Keratinocyte (primary cell): Measurements from ENCODE around the gene PPRC1. TPM values are rescaled to one million over a fixed set of nuclear protein-coding genes. Genes with fewer than 3 reads are reported as not detected.

ENCODE experiments used
- DNase-seq: peaks from one replicate; pipeline ENCODE4 v3.0.0-alpha.2; 2011; ENCODE audit warnings: low read depth, missing footprints, low spot score
- FAIRE-seq: peaks from 2 replicates; lab custom pipeline; 2011; peaks lifted over from hg19 to GRCh38; lab: Jason Lieb, UNC
- H2AFZ ChIP-seq: 2 replicates; pipeline ENCODE4 v1.6.0; 2012; ENCODE audit warnings: low read length, control low read depth, inconsistent platforms; ENCODE audit not compliant: control insufficient read depth
- H3K27ac ChIP-seq: 2 replicates; pipeline ENCODE4 v1.5.1; 2011; ENCODE audit warnings: low read length; ENCODE audit not compliant: control insufficient read depth, insufficient read depth
- H3K27me3 ChIP-seq: 3 replicates; pipeline ENCODE4 v1.6.0; 2011; ENCODE audit warnings: low read length; ENCODE audit not compliant: control insufficient read depth, insufficient read depth; ENCODE audit errors: extremely low read depth
- H3K36me3 ChIP-seq, 2 experiments: 2 replicates in 1 of 2; 3 replicates in 1 of 2; pipeline ENCODE4 v1.5.1; 2011; ENCODE audit warnings: low read length in 2 of 2, mild to moderate bottlenecking in 1 of 2; ENCODE audit not compliant: control insufficient read depth in 2 of 2, insufficient read depth in 2 of 2; ENCODE audit errors: extremely low read depth in 1 of 2
- H3K4me1 ChIP-seq: 3 replicates; pipeline ENCODE4 v1.5.1; 2011; ENCODE audit warnings: low read length; ENCODE audit not compliant: control insufficient read depth, insufficient read depth; ENCODE audit errors: extremely low read depth
- H3K4me2 ChIP-seq: 3 replicates; pipeline ENCODE4 v1.6.0; 2011; ENCODE audit warnings: low read depth, low read length; ENCODE audit not compliant: control insufficient read depth, insufficient read depth; ENCODE audit errors: extremely low read depth
- H3K4me3 ChIP-seq, 3 experiments: fragments of 200-600 bp in 1 of 3; sonication (generic) in 1 of 3; 2 replicates in 2 of 3; 3 replicates in 1 of 3; pipeline ENCODE4 v1.5.1; 2011 to 2016; ENCODE audit warnings: low read length in 3 of 3, mild to moderate bottlenecking in 3 of 3, control low read depth in 2 of 3, inconsistent platforms in 1 of 3, low read depth in 1 of 3, mixed read lengths in 1 of 3, mixed run types in 1 of 3, moderate library complexity in 1 of 3; ENCODE audit not compliant: control insufficient read depth in 2 of 3, insufficient read depth in 2 of 3; ENCODE audit errors: extremely low read depth in 1 of 3
- H3K79me2 ChIP-seq: 2 replicates; pipeline ENCODE4 v1.6.0; 2012; ENCODE audit warnings: low read length; ENCODE audit not compliant: control insufficient read depth, insufficient read depth
- H3K9ac ChIP-seq: 3 replicates; pipeline ENCODE4 v1.6.0; 2011; ENCODE audit warnings: low read length; ENCODE audit not compliant: control insufficient read depth, insufficient read depth; ENCODE audit errors: extremely low read depth
- H3K9me1 ChIP-seq: 3 replicates; pipeline ENCODE4 v1.6.0; 2011; ENCODE audit warnings: low read length; ENCODE audit not compliant: control insufficient read depth, insufficient read depth; ENCODE audit errors: extremely low read depth
- H3K9me3 ChIP-seq: 2 replicates; pipeline ENCODE4 v1.5.1; 2012; ENCODE audit warnings: low read depth, low read length; ENCODE audit not compliant: control insufficient read depth
- H4K20me1 ChIP-seq: 3 replicates; pipeline ENCODE4 v1.6.0; 2011; ENCODE audit warnings: low read length; ENCODE audit not compliant: control insufficient read depth, insufficient read depth; ENCODE audit errors: extremely low read depth
- EZH2 ChIP-seq: IDR thresholded peaks from one replicate; pipeline ENCODE4 v1.6.1; 2012; ENCODE audit warnings: inconsistent platforms, mild to moderate bottlenecking, low read length, moderate library complexity
- dilution Hi-C: fragments of 300-500 bp; cut with MboI; formaldehyde crosslinking; loops from one replicate; pipeline ENCODE4 v1.7.0; 2020; ENCODE audit warnings: low sequenced_read_pairs; ENCODE audit not compliant: extremely low pct_ligation_motif_present
- polyA plus RNA-seq, 5 experiments: library from polyadenylated mRNA; depleted of rRNA in 3 of 5; stranded (reverse) in 3 of 5; stranded (forward) in 1 of 5; unstranded in 1 of 5; fragments of >200 nt; gene quantifications; 1 replicate in 1 of 5; 2 replicates in 3 of 5; 3 replicates in 1 of 5; pipeline versions ENCODE4 v1.2.1 to v1.2.3, GENCODE V29; 2011 to 2012; ENCODE audit warnings: missing spikeins in 2 of 5, low read depth in 1 of 5, low replicate concordance in 1 of 5
- TF ChIP-seq, protein P1 (sequence below), 3 experiments: IDR thresholded peaks in 1 of 3; conservative IDR thresholded peaks in 1 of 3; optimal IDR thresholded peaks in 1 of 3; 2 replicates in 2 of 3; 3 replicates in 1 of 3; pipeline versions ENCODE3 to v1.5.1; 2011; ENCODE audit warnings: low read length in 3 of 3, mild to moderate bottlenecking in 3 of 3, moderate library complexity in 2 of 3, control low read depth in 1 of 3, inconsistent platforms in 1 of 3; ENCODE audit not compliant: insufficient read depth in 2 of 3; ENCODE audit errors: extremely low read depth in 1 of 3

PPRC1 gene
- polyA plus RNA-seq, 1 donor (not counting 4 experiments of a cell fraction or from before 2014, with no cell fraction given) = 17.9 TPM

DNA sequence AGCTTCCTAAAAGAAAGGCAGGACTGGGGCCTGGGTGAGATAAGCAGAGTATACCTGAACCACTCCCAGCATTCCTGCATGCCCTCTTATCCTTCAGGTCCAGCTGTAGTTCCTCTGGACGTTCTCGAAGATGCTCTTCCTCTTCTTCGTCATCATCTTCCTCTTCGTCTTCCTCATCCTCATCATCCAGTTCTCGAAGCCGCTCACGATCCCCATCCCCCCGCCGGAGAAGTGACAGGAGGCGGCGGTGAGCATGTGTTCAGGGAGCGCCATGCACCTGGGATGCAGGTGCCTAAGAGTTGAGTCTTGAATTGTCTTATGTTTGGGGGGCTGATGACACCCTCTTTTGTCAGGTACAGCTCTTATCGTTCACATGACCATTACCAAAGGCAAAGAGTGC lies 15.4 kb downstream of the PPRC1 start:
- Histone ChIP-seq H2AFZ (no peak overlapping the region), H3K4me2 (no peak overlapping the region), H3K4me1 (peaks cover 23% of the 10 kb centered on the region), H3K9me3 (no peaks in the 10 kb centered on the region), H3K4me3 (no peak overlapping the region), H3K79me2 (peaks cover 49% of the 10 kb centered on the region), H3K27ac (no peak overlapping the region), H3K36me3 (peaks cover 36 to 49% of the 10 kb centered on the region in 2 experiments), H3K9me1 (no peaks in the 10 kb centered on the region), H3K27me3 (no peaks in the 10 kb centered on the region), H3K9ac (no peak overlapping the region), H4K20me1 (peaks cover 22% of the 10 kb centered on the region)
- FAIRE-seq = no peak
- TF ChIP-seq EZH2 = no peak
- TF ChIP-seq, protein P1, sequence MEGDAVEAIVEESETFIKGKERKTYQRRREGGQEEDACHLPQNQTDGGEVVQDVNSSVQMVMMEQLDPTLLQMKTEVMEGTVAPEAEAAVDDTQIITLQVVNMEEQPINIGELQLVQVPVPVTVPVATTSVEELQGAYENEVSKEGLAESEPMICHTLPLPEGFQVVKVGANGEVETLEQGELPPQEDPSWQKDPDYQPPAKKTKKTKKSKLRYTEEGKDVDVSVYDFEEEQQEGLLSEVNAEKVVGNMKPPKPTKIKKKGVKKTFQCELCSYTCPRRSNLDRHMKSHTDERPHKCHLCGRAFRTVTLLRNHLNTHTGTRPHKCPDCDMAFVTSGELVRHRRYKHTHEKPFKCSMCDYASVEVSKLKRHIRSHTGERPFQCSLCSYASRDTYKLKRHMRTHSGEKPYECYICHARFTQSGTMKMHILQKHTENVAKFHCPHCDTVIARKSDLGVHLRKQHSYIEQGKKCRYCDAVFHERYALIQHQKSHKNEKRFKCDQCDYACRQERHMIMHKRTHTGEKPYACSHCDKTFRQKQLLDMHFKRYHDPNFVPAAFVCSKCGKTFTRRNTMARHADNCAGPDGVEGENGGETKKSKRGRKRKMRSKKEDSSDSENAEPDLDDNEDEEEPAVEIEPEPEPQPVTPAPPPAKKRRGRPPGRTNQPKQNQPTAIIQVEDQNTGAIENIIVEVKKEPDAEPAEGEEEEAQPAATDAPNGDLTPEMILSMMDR (optimal IDR thresholded peaks at IDR 0.05 in 1 of 3, IDR thresholded peaks at IDR 0.05 in 1 of 3, conservative IDR thresholded peaks at IDR 0.05 in 1 of 3; ENCODE audit: extremely low read depth in 1 of 3, insufficient read depth in 2 of 3, low read length in 3 of 3) = no peak
- dilution Hi-C loops = no loop called here
- DNase-seq = no peak

DNA sequence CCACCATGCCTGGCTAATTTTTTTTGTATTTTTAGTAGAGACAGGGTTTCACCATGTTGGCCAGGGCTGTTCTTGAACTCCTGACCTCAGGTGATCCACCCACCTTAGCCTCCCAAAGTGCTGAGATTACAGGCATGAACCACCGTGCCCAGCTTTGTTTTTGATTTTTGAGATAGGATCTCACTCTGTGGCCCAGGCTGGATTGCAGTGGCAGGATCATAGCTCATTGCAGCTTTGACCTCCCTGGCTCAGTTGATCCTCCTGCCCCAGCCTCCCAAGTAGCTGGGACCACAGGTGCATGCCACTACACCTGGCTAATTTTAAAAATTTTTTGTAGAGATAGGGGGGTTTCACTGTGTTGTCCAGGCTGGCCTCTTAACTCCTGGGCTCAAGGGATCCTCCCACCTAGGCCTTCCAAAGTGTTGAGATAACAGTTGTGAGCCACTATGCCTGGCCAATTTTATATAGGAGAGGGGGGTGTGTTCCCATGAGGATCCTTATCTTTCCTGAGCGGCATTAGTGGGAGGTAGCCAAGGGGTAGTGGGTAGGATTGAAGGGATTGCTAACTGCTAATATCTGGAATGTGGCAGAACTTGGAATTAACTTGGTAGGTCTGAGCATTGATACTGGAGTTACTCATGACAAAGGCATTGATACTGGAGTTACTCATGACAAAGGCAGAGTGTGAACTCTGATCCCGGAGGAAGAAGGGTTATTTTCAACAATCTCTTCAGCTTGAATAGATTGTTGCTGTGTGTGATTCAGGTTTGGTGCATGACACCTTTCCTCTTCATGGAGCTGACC lies 18.3 kb downstream of the PPRC1 start:
- DNase-seq (no peak), FAIRE-seq (peak; percentile 81)
- Histone ChIP-seq H2AFZ (no peak overlapping the region), H3K9me1 (no peaks in the 10 kb centered on the region), H3K9ac (peak overlapping the region; percentile 99), H3K4me3 (peak overlapping the region; percentile 8 to 53 (median 44)), H3K4me1 (peaks cover 26% of the 10 kb centered on the region), H3K27ac (peak overlapping the region; percentile 99), H3K27me3 (no peaks in the 10 kb centered on the region), H3K4me2 (peak overlapping the region; percentile 95), H3K36me3 (peaks cover 23 to 47% of the 10 kb centered on the region in 2 experiments), H3K79me2 (peaks cover 61% of the 10 kb centered on the region), H4K20me1 (peaks cover 25% of the 10 kb centered on the region), H3K9me3 (no peaks in the 10 kb centered on the region)
- no peak for TF ChIP-seq EZH2
- TF ChIP-seq, protein P1 (optimal IDR thresholded peaks at IDR 0.05 in 1 of 3, IDR thresholded peaks at IDR 0.05 in 1 of 3, conservative IDR thresholded peaks at IDR 0.05 in 1 of 3; ENCODE audit: extremely low read depth in 1 of 3, insufficient read depth in 2 of 3, low read length in 3 of 3) = no peak
- dilution Hi-C loops = no loop called here
